GM19463 (cell line): ENCODE results near the gene CTRB1.
"Not testable (repeated sequence)": the region's sequence is repeated elsewhere in the genome, so short reads cannot be mapped to it uniquely, and the experiment has no call there.

ENCODE experiments used
- ATAC-seq: cut with Tn5 transposase; IDR thresholded peaks from one replicate; pipeline ENCODE4 v1.9.1; 2021; ENCODE audit warnings: mild to moderate bottlenecking, moderate library complexity; ENCODE audit not compliant: unreplicated experiment

Gene CTRB1

GRCh38 chr16:75203667-75204409, 14.9 kb upstream of the CTRB1 start:
- no peak for ATAC-seq

GRCh38 chr16:75204410-75204758, 14.4 kb upstream of the CTRB1 start:
- no peak for ATAC-seq

- ATAC-seq: not testable (repeated sequence)
These were observed 13.9 kb upstream of the CTRB1 start for GRCh38 chr16:75204905-75205304.

- ATAC-seq: not testable (repeated sequence)
These were observed 13.3 kb upstream of the CTRB1 start for GRCh38 chr16:75205438-75205837.

GRCh38 chr16:75205961-75206748, 12.6 kb upstream of the CTRB1 start:
- peak; percentile 33 for ATAC-seq

- peak; percentile 60 for ATAC-seq
These were observed 11.9 kb upstream of the CTRB1 start, which contains the start of gene CTRB2 for GRCh38 chr16:75206749-75207451. TSS of gene CTRB2 (minus strand) at chr16:75207161. CDS start at chr16:75207141, 20 bp downstream.

- no peak for ATAC-seq
These were observed 11.0 kb upstream of the CTRB1 start for GRCh38 chr16:75207831-75208230.

- no peak for ATAC-seq
These were observed 10.5 kb upstream of the CTRB1 start for GRCh38 chr16:75208242-75208825.

- ATAC-seq: no peak
These were observed 9.8 kb upstream of the CTRB1 start for GRCh38 chr16:75208861-75209505.

- ATAC-seq: not testable (repeated sequence)
These were observed 9.3 kb upstream of the CTRB1 start for GRCh38 chr16:75209514-75209913.

- ATAC-seq: no peak
These were observed 8.8 kb upstream of the CTRB1 start for GRCh38 chr16:75209944-75210343.

- ATAC-seq: not testable (repeated sequence)
These were observed 7.5 kb upstream of the CTRB1 start for GRCh38 chr16:75211286-75211685.

GRCh38 chr16:75216127-75216526, 2.7 kb upstream of the CTRB1 start:
- no peak for ATAC-seq

- no peak for ATAC-seq
These were observed 2.2 kb upstream of the CTRB1 start for GRCh38 chr16:75216576-75216975.

- ATAC-seq: no peak
These were observed 1.4 kb upstream of the CTRB1 start for GRCh38 chr16:75217389-75217851.

- ATAC-seq: no peak
These were observed 300 bp downstream of the CTRB1 start for GRCh38 chr16:75219088-75219487.

- ATAC-seq: peak; percentile 70
These were observed 1.1 kb downstream of the CTRB1 start for GRCh38 chr16:75219838-75220237.

- no peak for ATAC-seq
These were observed 3.5 kb downstream of the CTRB1 start for GRCh38 chr16:75222271-75222783.

- ATAC-seq: not testable (repeated sequence)
These were observed 4.3 kb downstream of the CTRB1 start for GRCh38 chr16:75223129-75223528.
